ENCODE results near the gene CHRNB2. TPM values are rescaled to one million over a fixed set of nuclear protein-coding genes. Genes with fewer than 3 reads are reported as not detected.

CHRNB2 gene
- total RNA-seq, 1 donor from 2014 or later, result not detected

- H3K27ac ChIP-seq (replicated peaks), result no peak overlapping the region
- intact Hi-C loops (cut with micrococcal nuclease), result loop anchor here (10.0 kb wide), 1 partner anchor 93 kb away; no protein-coding TSS in a partner anchor
- H3K27me3 ChIP-seq (ENCODE audit: low read depth), result peaks cover 28% of the 10 kb centered on the region
- TF ChIP-seq CTCF (IDR thresholded peaks at IDR 0.05; ENCODE audit: borderline replicate concordance), result no peak
- no peaks in the 10 kb centered on the region for H3K9me3 ChIP-seq (replicated peaks)
- peaks cover 14% of the 10 kb centered on the region for H3K4me1 ChIP-seq
- no peak for DNase-seq
- no peaks in the 10 kb centered on the region for H3K36me3 ChIP-seq
- H3K4me3 ChIP-seq, result no peak overlapping the region
These were observed 4.3 kb downstream of the CHRNB2 start for GRCh38 chr1:154571964-154572288.

- no peaks in the 10 kb centered on the region for H3K36me3 ChIP-seq
- H3K27ac ChIP-seq (replicated peaks), result no peak overlapping the region
- no peak for TF ChIP-seq CTCF (IDR thresholded peaks at IDR 0.05; ENCODE audit: borderline replicate concordance)
- intact Hi-C loops (cut with micrococcal nuclease), result loop anchor here (10.0 kb wide), 1 partner anchor 92 kb away; no protein-coding TSS in a partner anchor
- no peak overlapping the region for H3K4me3 ChIP-seq
- DNase-seq, result no peak
- peaks cover 21% of the 10 kb centered on the region for H3K27me3 ChIP-seq (ENCODE audit: low read depth)
- peaks cover 18% of the 10 kb centered on the region for H3K4me1 ChIP-seq
- no peaks in the 10 kb centered on the region for H3K9me3 ChIP-seq (replicated peaks)
These were observed 5.0 kb downstream of the CHRNB2 start for GRCh38 chr1:154572468-154573167.

- no peak overlapping the region for H3K4me3 ChIP-seq
- TF ChIP-seq CTCF (IDR thresholded peaks at IDR 0.05; ENCODE audit: borderline replicate concordance), result no peak
- intact Hi-C loops (cut with micrococcal nuclease), result loop anchor here (10.0 kb wide), 1 partner anchor 92 kb away; no protein-coding TSS in a partner anchor
These were observed 5.6 kb downstream of the CHRNB2 start for GRCh38 chr1:154573168-154573510.

GRCh38 chr1:154574716-154575115 lies 7.1 kb downstream of the CHRNB2 start:
- intact Hi-C loops (cut with micrococcal nuclease), result loop anchor here (10.0 kb wide), 1 partner anchor 90 kb away; no protein-coding TSS in a partner anchor
- Histone ChIP-seq H3K27me3 (ENCODE audit: low read depth) (peaks cover 4% of the 10 kb centered on the region), H3K4me3 (no peak overlapping the region), H3K9me3 (replicated peaks) (no peaks in the 10 kb centered on the region), H3K4me1 (peaks cover 27% of the 10 kb centered on the region), H3K27ac (replicated peaks) (no peak overlapping the region), H3K36me3 (peaks cover 14% of the 10 kb centered on the region)
- no peak for TF ChIP-seq CTCF (IDR thresholded peaks at IDR 0.05; ENCODE audit: borderline replicate concordance)
- no peak for DNase-seq

More at GRCh38 chr1:154573168-154573510, 5.6 kb downstream of the CHRNB2 start:
- Histone ChIP-seq H3K4me1 (peaks cover 18% of the 10 kb centered on the region), H3K27me3 (ENCODE audit: low read depth) (peaks cover 18% of the 10 kb centered on the region), H3K36me3 (peaks cover 2% of the 10 kb centered on the region), H3K27ac (replicated peaks) (no peak overlapping the region), H3K9me3 (replicated peaks) (no peaks in the 10 kb centered on the region)
- DNase-seq, result no peak

GRCh38 chr1:154575147-154575927 lies 7.8 kb downstream of the CHRNB2 start:
- Histone ChIP-seq H3K4me3 (no peak overlapping the region), H3K9me3 (replicated peaks) (no peaks in the 10 kb centered on the region), H3K4me1 (peaks cover 27% of the 10 kb centered on the region), H3K27ac (replicated peaks) (no peak overlapping the region), H3K36me3 (peaks cover 21% of the 10 kb centered on the region), H3K27me3 (ENCODE audit: low read depth) (no peaks in the 10 kb centered on the region)
- TF ChIP-seq CTCF (IDR thresholded peaks at IDR 0.05; ENCODE audit: borderline replicate concordance), result no peak
- intact Hi-C loops (cut with micrococcal nuclease), result loop anchor here (10.0 kb wide), 1 partner anchor 89 kb away; no protein-coding TSS in a partner anchor
- no peak for DNase-seq
